Activated CD8-positive, alpha-beta memory T cell treated with anti-CD3 and anti-CD28 coated beads, Interleukin-2, amount 50 U/mL, for 48 hours (primary cell): Measurements from ENCODE around the gene ITGB1BP1.

Source experiments
- DNase-seq: peaks from one replicate; pipeline ENCODE4 v3.0.0-alpha.2; 2020

The ITGB1BP1 gene, protein sequence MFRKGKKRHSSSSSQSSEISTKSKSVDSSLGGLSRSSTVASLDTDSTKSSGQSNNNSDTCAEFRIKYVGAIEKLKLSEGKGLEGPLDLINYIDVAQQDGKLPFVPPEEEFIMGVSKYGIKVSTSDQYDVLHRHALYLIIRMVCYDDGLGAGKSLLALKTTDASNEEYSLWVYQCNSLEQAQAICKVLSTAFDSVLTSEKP

GRCh38 chr2:9423100-9423921 lies at the start of gene ITGB1BP1, which contains the start of gene CPSF3:
TSS of gene ITGB1BP1 (minus strand) at chr2:9423528. CDS start at chr2:9418697, 4,831 bp downstream.
TSS of gene CPSF3 (plus strand) at chr2:9423654. CDS start at chr2:9423774, 120 bp downstream.
- DNase-seq: peak; percentile 98

- DNase-seq: no peak
These were observed 49.2 kb upstream of the ITGB1BP1 start for GRCh38 chr2:9472511-9472910.

- no peak for DNase-seq
These were observed 47.9 kb upstream of the ITGB1BP1 start for GRCh38 chr2:9471206-9471605.

DNA sequence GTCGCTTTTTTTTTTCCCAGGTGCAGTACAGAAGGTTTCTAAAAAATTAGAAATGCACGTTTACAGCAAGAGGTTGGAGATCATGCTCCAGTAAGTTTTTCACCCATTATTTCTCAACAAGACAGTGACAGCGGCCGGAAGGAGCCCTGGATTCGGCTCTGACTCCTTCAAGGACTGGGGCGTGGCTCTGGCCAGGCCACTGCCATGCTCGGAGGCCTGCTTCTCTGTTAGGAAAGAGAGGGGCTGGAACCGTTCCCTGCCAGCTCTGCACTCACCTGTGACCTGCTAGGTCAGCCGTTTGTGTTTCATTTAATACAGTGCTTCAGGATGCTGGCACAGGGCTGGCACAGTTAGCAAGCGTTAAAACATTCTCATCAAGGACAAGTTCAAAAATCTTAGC lies 44.4 kb upstream of the ITGB1BP1 start:
- no peak for DNase-seq

DNA sequence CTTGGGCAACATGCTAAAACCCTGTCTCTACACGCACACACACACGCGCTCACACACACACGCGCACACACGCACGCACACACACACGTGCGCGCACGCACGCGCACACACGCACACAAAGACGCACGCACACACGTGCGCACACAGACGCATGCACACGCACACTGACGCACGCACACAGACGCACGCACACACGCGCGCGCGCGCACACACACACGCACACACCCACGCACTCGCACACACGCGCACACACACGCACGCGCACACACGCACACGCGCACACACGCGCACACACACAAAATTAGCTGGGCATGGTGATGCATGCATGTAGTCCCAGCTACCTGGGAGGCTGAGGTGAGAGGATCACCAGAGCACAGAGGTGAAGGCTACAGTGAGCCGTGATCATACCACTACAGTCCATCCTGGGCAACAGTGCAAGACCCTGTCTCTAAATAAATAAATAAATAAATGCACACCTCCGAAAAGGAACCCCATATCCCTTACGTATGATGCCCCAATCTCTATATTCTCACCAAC lies 42.9 kb upstream of the ITGB1BP1 start:
- DNase-seq: no peak

GRCh38 chr2:9465170-9465569 lies 41.8 kb upstream of the ITGB1BP1 start:
- no peak for DNase-seq

DNA sequence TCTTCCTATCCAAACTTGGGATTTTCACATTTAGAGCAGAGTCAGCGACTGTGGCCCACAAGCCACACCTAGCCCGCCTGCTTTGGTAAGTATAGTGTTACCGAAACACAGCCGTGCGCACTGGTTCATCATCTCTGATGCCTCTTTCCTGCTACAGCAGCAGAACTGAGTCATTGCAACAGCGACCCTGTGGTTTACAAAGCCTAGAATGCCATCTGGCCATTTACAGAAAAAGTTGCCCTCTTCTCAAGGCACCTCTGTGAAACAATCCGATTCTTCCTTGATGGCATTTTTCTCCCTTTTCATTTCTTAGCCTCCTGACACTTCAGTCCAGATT lies 40.3 kb upstream of the ITGB1BP1 start:
- DNase-seq: no peak

GRCh38 chr2:9462886-9463697 lies 39.8 kb upstream of the ITGB1BP1 start:
- no peak for DNase-seq

DNA sequence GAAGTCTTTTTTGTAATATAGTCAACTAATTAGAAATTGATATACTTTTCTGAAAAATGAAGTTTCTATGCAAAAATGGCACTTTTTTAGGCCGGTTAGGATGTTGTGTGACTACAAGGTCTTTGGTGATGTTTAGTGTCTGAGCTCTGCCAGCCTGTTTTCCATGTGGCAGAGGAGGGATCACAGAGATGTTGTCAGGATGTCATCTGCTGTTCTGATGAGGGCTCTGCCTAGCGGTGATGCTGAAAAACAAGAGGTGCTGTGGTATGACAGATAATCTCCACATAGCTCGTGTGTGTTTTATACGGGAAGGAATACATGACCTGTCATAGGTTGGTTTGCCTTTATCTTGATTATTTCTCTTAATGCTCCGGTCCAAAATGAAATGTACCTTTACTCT lies 39.0 kb upstream of the ITGB1BP1 start:
- no peak for DNase-seq

DNA sequence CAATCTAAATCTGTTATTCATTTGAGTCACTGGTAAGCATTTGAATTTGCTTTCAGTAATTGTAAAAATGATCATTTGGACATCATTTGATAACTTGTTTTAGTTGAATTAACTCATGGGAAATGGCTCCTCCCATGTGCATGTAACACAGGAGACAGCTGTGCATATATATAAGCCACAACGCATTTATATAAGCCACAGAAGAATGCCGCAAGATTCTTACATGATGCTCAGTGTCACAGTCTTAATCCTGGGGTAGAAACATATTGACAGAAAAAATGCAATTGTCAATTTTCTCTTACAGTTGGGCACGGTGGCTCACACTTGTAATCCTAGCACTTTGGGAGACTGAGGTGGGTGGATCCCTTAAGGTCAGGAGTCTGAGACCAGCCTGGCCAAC lies 37.8 kb upstream of the ITGB1BP1 start:
- no peak for DNase-seq

DNA sequence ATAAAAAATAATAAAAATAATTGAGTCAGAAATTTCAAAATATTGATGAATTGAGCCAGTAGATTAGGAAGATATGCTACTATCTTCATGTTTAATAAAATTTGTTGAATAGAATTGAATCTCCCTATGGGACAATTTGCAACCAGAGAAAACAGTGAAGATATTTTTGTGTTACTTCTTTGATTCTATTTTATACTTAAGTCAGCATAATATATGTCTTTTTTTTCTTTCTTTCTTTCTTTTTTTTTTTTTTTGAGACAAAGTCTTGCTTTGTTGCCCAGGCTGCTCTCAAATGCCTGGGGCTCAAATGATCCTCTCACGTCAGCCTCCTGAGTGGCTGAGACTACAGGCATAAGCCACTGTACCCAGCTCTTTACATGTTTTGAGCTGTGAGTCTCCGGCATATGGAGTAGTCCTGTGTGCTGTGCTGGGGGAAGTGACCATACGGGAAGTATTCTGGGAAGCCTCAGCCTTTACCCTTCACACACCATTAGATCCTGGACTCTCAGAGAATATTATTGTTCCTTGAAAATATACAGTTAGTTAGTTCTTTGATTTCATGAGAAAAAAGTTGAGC lies 37.2 kb upstream of the ITGB1BP1 start:
- no peak for DNase-seq

- no peak for DNase-seq
These were observed 27.9 kb upstream of the ITGB1BP1 start for GRCh38 chr2:9451231-9451630.

GRCh38 chr2:9445089-9445488 lies 21.8 kb upstream of the ITGB1BP1 start:
- DNase-seq: no peak

DNA sequence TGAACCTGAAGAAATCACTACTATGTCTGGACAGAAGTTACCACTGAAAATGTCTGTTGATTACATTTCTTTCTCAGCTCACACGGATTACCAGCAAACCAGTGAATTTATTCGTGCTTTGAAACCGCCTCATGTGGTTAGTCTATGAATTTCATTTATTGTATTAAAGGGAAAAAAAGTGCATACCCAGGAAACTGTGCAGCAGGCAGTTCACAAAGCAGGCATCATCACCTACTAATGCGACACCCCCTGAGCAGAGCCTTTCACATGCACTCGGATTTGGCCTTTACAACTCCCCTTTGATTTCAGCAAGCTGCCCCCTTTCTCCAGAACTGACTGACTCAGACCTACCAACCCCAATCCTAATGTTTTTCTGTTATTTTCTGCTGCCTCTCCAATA lies 20.2 kb upstream of the ITGB1BP1 start:
- DNase-seq: no peak

- DNase-seq: no peak
These were observed 18.2 kb upstream of the ITGB1BP1 start for GRCh38 chr2:9441556-9441955.

GRCh38 chr2:9440058-9440727 lies 16.9 kb upstream of the ITGB1BP1 start:
- no peak for DNase-seq

GRCh38 chr2:9439536-9439935 lies 16.2 kb upstream of the ITGB1BP1 start:
- no peak for DNase-seq

DNA sequence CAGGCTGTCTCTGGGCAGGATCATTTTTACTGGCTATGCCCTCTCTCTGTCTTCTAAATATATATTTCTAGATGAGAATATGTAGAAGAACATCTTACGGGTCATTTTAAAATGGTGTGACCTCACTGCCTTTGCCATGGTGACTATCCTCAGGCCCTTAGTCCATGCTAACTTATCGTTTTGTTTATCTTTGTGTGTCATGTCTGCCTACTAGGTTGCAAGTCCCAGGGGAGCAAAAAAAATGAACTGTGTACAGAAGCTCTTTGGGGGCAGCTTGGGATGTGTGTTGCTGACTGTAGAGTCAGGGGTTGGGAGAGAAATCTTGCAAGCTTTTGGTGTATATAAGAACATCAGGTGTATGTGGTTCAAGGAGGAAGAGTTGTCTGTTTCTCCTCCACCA lies 11.2 kb upstream of the ITGB1BP1 start:
- no peak for DNase-seq

- DNase-seq: no peak
These were observed 7.3 kb upstream of the ITGB1BP1 start for GRCh38 chr2:9430316-9431293.

DNA sequence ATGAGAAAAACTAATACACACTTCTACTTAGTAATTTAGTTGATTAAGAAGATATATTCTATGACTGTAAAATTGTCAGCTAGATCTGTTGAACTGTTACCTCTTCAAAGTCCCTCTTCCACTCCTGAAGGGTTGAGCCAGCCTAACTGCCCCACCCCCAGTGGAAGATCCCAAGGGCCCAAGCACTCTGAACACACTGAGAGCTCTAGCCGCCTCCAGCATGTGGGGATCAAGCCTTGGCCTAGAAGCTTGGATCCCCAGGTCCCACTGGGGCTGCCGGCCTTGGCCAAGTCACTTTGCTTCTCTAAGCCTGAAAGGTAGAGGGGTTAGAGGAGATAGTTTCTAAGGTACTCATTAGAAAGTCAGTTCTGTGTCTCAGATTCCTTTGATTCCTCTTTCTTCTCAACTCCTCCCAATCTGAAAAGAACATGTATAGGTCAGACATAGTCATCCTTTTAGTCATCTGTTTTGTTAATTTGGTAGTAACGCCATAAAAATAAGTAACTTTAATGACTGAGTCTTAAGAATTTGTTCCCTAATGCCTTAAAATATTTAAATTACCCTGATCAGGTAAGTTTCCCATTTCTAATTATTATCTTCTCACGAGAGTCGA lies 5.7 kb upstream of the ITGB1BP1 start:
- DNase-seq: no peak
